ENCODE results near the gene VPS52. TPM values are rescaled to one million over a fixed set of nuclear protein-coding genes. Genes with fewer than 3 reads are reported as not detected.

The VPS52 gene
- total and polyA plus RNA-seq, 2 donors (not counting 1 experiment from before 2014, with no cell fraction given): 44.9 to 53.2 TPM

- Histone ChIP-seq H3K9ac (ENCODE audit: insufficient read depth, low read length) (no peak overlapping the region), H3K36me3 (ENCODE audit: control insufficient read depth, insufficient read depth, low read length) (peaks cover 16% of the 10 kb centered on the region), H2AFZ (ENCODE audit: low read length) (no peak overlapping the region), H3K4me3 (replicated peaks in 1 of 4; ENCODE audit: control extremely low read depth in 1 of 4, insufficient read depth in 1 of 4, low read depth in 3 of 4, low read length in 4 of 4) (no peak overlapping the region), H3K27me3 (ENCODE audit: control insufficient read depth, insufficient read depth, low read length) (no peaks in the 10 kb centered on the region), H3K79me2 (ENCODE audit: control insufficient read depth, insufficient read depth, low read length) (peaks cover under 1% of the 10 kb centered on the region), H3K9me3 (ENCODE audit: control insufficient read depth, insufficient read depth, low read depth, low read length) (no peaks in the 10 kb centered on the region), H4K20me1 (ENCODE audit: control insufficient read depth, extremely low read depth, insufficient read depth, low read length) (no peaks in the 10 kb centered on the region), H3K4me2 (ENCODE audit: extremely low read depth, insufficient read depth, low read length) (no peak overlapping the region), H3K4me1 (ENCODE audit: control insufficient read depth, extremely low read depth, insufficient read depth, low read length) (peaks cover 2% of the 10 kb centered on the region), H3K27ac (ENCODE audit: insufficient read depth, low read length) (no peak overlapping the region)
- TF ChIP-seq CTCF (conservative IDR thresholded peaks at IDR 0.05 in 1 of 2, IDR thresholded peaks at IDR 0.05 in 1 of 2; ENCODE audit: low read depth in 1 of 2, low read length in 2 of 2) (no peak), EZH2 (IDR thresholded peaks at IDR 0.05; ENCODE audit: low read length, missing control alignments) (no peak)
- no peak for DNase-seq (ENCODE audit: low read depth in 2 of 2)
Measured at GRCh38 chr6:33295621-33296369, 24.1 kb upstream of the VPS52 start.

- peaks cover 9% of the 10 kb centered on the region for H3K4me1 ChIP-seq (ENCODE audit: control insufficient read depth, extremely low read depth, insufficient read depth, low read length)
- TF ChIP-seq EZH2 (IDR thresholded peaks at IDR 0.05; ENCODE audit: low read length, missing control alignments): no peak
- TF ChIP-seq CTCF (conservative IDR thresholded peaks at IDR 0.05 in 1 of 2, IDR thresholded peaks at IDR 0.05 in 1 of 2; ENCODE audit: low read depth in 1 of 2, low read length in 2 of 2): no peak
- peaks cover 12% of the 10 kb centered on the region for H3K79me2 ChIP-seq (ENCODE audit: control insufficient read depth, insufficient read depth, low read length)
- no peaks in the 10 kb centered on the region for H3K9me3 ChIP-seq (ENCODE audit: control insufficient read depth, insufficient read depth, low read depth, low read length)
- no peaks in the 10 kb centered on the region for H3K27me3 ChIP-seq (ENCODE audit: control insufficient read depth, insufficient read depth, low read length)
- no peak overlapping the region for H3K27ac ChIP-seq (ENCODE audit: insufficient read depth, low read length)
- H3K36me3 ChIP-seq (ENCODE audit: control insufficient read depth, insufficient read depth, low read length): peaks cover 17% of the 10 kb centered on the region
- DNase-seq (ENCODE audit: low read depth in 2 of 2): no peak
- no peak overlapping the region for H2AFZ ChIP-seq (ENCODE audit: low read length)
- H3K9ac ChIP-seq (ENCODE audit: insufficient read depth, low read length): no peak overlapping the region
- H3K4me2 ChIP-seq (ENCODE audit: extremely low read depth, insufficient read depth, low read length): no peak overlapping the region
- H3K4me3 ChIP-seq (replicated peaks in 1 of 4; ENCODE audit: control extremely low read depth in 1 of 4, insufficient read depth in 1 of 4, low read depth in 3 of 4, low read length in 4 of 4): no peak overlapping the region
- H4K20me1 ChIP-seq (ENCODE audit: control insufficient read depth, extremely low read depth, insufficient read depth, low read length): no peaks in the 10 kb centered on the region
Measured at GRCh38 chr6:33294086-33294823, 22.6 kb upstream of the VPS52 start.

- DNase-seq (ENCODE audit: low read depth in 2 of 2): no peak
- H3K27me3 ChIP-seq (ENCODE audit: control insufficient read depth, insufficient read depth, low read length): no peaks in the 10 kb centered on the region
- no peaks in the 10 kb centered on the region for H4K20me1 ChIP-seq (ENCODE audit: control insufficient read depth, extremely low read depth, insufficient read depth, low read length)
- peaks cover 10% of the 10 kb centered on the region for H3K4me1 ChIP-seq (ENCODE audit: control insufficient read depth, extremely low read depth, insufficient read depth, low read length)
- peaks cover 20% of the 10 kb centered on the region for H3K79me2 ChIP-seq (ENCODE audit: control insufficient read depth, insufficient read depth, low read length)
- no peaks in the 10 kb centered on the region for H3K9me3 ChIP-seq (ENCODE audit: control insufficient read depth, insufficient read depth, low read depth, low read length)
- H3K36me3 ChIP-seq (ENCODE audit: control insufficient read depth, insufficient read depth, low read length): peaks cover 17% of the 10 kb centered on the region
- no peak overlapping the region for H3K4me3 ChIP-seq (replicated peaks in 1 of 4; ENCODE audit: control extremely low read depth in 1 of 4, insufficient read depth in 1 of 4, low read depth in 3 of 4, low read length in 4 of 4)
- no peak overlapping the region for H3K4me2 ChIP-seq (ENCODE audit: extremely low read depth, insufficient read depth, low read length)
- H3K27ac ChIP-seq (ENCODE audit: insufficient read depth, low read length): no peak overlapping the region
- no peak overlapping the region for H3K9ac ChIP-seq (ENCODE audit: insufficient read depth, low read length)
- TF ChIP-seq CTCF (conservative IDR thresholded peaks at IDR 0.05 in 1 of 2, IDR thresholded peaks at IDR 0.05 in 1 of 2; ENCODE audit: low read depth in 1 of 2, low read length in 2 of 2) (no peak), EZH2 (IDR thresholded peaks at IDR 0.05; ENCODE audit: low read length, missing control alignments) (no peak)
- no peak overlapping the region for H2AFZ ChIP-seq (ENCODE audit: low read length)
Measured at GRCh38 chr6:33292996-33293682, 21.5 kb upstream of the VPS52 start.

All from fibroblast of lung (primary cell).